Peyer's patch (tissue), 4 donors: ENCODE measurements around the gene TADA2B. TPM values are rescaled to one million over a fixed set of nuclear protein-coding genes. Genes with fewer than 3 reads are reported as not detected.
A peak's percentile ranks its signal among the peaks of the same experiment; 100 is the strongest.

ENCODE experiments used
- DNase-seq, 3 donors: peaks; one replicate each; pipeline ENCODE4 v3.0.0-alpha.2; 2017 to 2019
- H3K27ac ChIP-seq, 4 donors: fragments of 200-600 bp; sonication (generic); one replicate each; pipeline ENCODE4 v1.5.1; 2016 to 2019
- H3K27me3 ChIP-seq, 2 donors: fragments of 200-600 bp; sonication (generic); one replicate each; pipeline ENCODE4 v1.5.1; 2019
- H3K36me3 ChIP-seq, 3 donors: fragments of 200-600 bp; sonication (generic); one replicate each; pipeline ENCODE4 v1.5.1; 2016 to 2019
- H3K4me1 ChIP-seq, 4 donors: fragments of 200-600 bp; sonication (generic); one replicate each; pipeline ENCODE4 v1.5.1; 2016 to 2019
- H3K4me3 ChIP-seq, 4 donors: fragments of 200-600 bp; sonication (generic); 1 replicate in 3 of 4; 2 replicates in 1 of 4; pipeline ENCODE4 v1.5.1; 2016 to 2019; ENCODE audit warnings: mild to moderate bottlenecking in 1 of 4
- H3K9me3 ChIP-seq, 4 donors: fragments of 200-600 bp; sonication (generic); one replicate each; pipeline ENCODE4 v1.5.1; 2016 to 2019; ENCODE audit warnings: mild to moderate bottlenecking in 1 of 4
- CTCF ChIP-seq, 6 experiments: fragments of 450-650 bp in 4 of 6; fragments of 200-600 bp in 2 of 6; sonication (generic) in 1 of 6; IDR thresholded peaks; one replicate each; pipeline ENCODE4 v1.5.1; 2017 to 2019; ENCODE audit warnings: antibody characterized with exemption in 6 of 6, mild to moderate bottlenecking in 3 of 6, moderate library complexity in 1 of 6
- POLR2A ChIP-seq, 2 donors: fragments of 450-650 bp; IDR thresholded peaks; one replicate each; pipeline ENCODE4 v1.5.1; 2017; ENCODE audit warnings: antibody characterized with exemption in 2 of 2, mild to moderate bottlenecking in 2 of 2, moderate library complexity in 2 of 2
- total RNA-seq, 4 donors: library from RNA; depleted of rRNA; stranded (reverse); fragments of >200 nt; gene quantifications; one replicate each; pipeline ENCODE4 v1.1.0, GENCODE V29; 2016

The TADA2B gene
- total RNA-seq, 4 donors from 2014 or later: 23.1 to 31.4 (median 27.8) TPM

- peaks cover 4 to 34% (median 21%) of the 10 kb centered on the region in 4 donors for H3K4me1 ChIP-seq
- H3K27me3 ChIP-seq: no peaks in the 10 kb centered on the region
- no peak for DNase-seq
- H3K27ac ChIP-seq: no peak overlapping the region
- H3K4me3 ChIP-seq: no peak overlapping the region
- no peaks in the 10 kb centered on the region for H3K9me3 ChIP-seq
- no peaks in the 10 kb centered on the region for H3K36me3 ChIP-seq
- TF ChIP-seq POLR2A (IDR thresholded peaks at IDR 0.05): no peak
Measured at GRCh38 chr4:7041246-7041645, 1.9 kb upstream of the TADA2B start.

GRCh38 chr4:7041801-7042502 is 1.2 kb upstream of the TADA2B start:
- Histone ChIP-seq H3K27ac (peak overlapping the region; percentile 24 to 79 (median 64)), H3K36me3 (no peaks in the 10 kb centered on the region), H3K9me3 (no peaks in the 10 kb centered on the region), H3K4me1 (peaks cover 4 to 41% (median 23%) of the 10 kb centered on the region in 4 donors), H3K4me3 (peak overlapping the region; percentile 61 to 85 (median 76)), H3K27me3 (no peaks in the 10 kb centered on the region)
- TF ChIP-seq CTCF (IDR thresholded peaks at IDR 0.05) (no peak), POLR2A (IDR thresholded peaks at IDR 0.05) (no peak)
- DNase-seq: no peak

DNA sequence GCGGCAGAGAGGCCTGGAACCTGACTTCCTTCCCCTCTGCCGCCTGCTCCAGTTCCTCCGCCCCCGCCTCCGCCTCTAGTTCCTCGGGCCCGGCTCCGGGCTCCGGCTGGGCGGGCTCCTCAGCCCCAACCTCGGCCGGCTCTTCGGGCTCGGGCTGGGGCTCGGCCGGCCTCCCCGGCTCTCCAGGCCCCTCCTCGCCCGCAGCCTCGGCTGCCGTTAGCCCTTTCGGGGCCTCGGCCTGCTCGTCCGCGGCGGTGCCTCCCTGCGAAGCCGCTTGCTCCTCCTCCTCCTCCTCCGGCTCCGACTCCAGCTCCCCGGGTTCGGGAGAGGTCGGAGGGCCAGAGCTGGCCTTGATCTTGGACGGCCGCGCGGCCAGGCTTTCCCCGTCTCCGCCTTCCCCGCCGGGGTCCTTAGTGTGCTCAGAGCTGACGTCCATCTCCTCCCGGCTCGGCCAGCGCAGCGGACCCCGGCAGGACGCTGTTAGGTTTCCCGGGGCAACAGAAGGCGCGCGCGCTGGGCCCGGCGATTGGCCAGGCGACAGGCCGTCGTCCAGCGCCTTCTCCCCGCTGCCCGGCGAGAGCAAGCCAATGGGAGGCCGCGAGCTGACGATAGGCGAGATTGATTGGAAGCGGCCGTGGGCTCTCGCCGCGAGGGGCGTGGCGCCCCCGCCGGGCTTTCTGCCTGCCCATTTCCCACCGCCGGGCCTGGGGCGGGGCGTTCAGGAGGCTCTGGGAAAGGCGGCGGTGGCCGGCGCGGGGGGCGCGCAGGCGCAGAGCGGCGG is 479 bp upstream of the TADA2B start:
- peaks cover 4 to 41% (median 26%) of the 10 kb centered on the region in 4 donors for H3K4me1 ChIP-seq
- H3K36me3 ChIP-seq: no peaks in the 10 kb centered on the region
- no peaks in the 10 kb centered on the region for H3K27me3 ChIP-seq
- H3K27ac ChIP-seq: peak overlapping the region; percentile 24 to 79 (median 64)
- peak in 5 of 6 experiments; percentile 31 to 85 (median 77) for TF ChIP-seq CTCF (IDR thresholded peaks at IDR 0.05)
- no peak for TF ChIP-seq POLR2A (IDR thresholded peaks at IDR 0.05)
- H3K9me3 ChIP-seq: no peaks in the 10 kb centered on the region
- DNase-seq: peak; percentile 94 to 98 (median 98)
- peak overlapping the region; percentile 61 to 85 (median 76) for H3K4me3 ChIP-seq

DNA sequence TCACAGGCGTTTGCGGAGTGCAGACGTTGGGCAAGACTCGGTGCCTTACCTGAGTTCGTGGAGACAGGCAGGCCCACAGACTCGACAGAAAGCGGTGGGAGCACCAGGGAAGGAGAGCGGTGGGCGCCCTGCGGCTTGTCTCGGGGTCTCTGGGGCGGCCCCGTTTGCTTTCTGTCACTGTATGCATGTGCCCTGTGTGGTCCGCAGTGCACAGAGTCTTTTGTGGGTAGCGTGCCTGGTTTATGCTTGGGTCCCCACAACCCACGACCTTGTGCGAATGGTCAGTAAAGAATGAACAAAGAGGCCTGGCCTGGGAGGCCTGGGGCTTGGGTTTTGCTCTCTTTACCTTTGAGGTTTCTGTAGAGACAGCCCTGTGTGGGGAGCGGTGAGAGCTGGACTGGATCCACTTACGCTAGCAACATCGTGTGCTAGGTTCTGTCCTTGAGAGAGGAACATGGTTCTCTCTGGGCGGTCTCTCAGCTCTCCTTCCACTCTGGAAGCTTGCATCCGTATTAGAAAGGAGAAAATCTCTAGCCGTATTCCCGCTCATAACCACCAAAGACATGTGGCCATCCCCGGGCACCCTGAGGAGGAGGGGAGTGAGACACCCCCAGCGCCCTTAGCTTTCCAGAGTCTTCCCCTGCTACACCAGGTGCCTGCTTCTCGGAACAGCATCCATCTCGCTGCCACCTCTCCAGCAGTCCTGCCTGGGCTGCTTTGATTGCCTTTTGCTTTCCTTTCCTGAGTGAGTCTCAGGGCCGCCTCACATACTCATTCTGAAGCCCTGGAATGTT is 1.2 kb downstream of the TADA2B start:
- H3K27me3 ChIP-seq: no peaks in the 10 kb centered on the region
- H3K9me3 ChIP-seq: no peaks in the 10 kb centered on the region
- TF ChIP-seq CTCF (IDR thresholded peaks at IDR 0.05) (no peak), POLR2A (IDR thresholded peaks at IDR 0.05) (no peak)
- H3K4me3 ChIP-seq: peak overlapping the region; percentile 91 to 100 (median 96)
- H3K4me1 ChIP-seq: peaks cover 4 to 41% (median 28%) of the 10 kb centered on the region in 4 donors
- no peak for DNase-seq
- H3K27ac ChIP-seq: peak overlapping the region; percentile 88 to 94 (median 90)
- peaks cover 0 to 5% (median 0%) of the 10 kb centered on the region in 3 donors for H3K36me3 ChIP-seq

DNA sequence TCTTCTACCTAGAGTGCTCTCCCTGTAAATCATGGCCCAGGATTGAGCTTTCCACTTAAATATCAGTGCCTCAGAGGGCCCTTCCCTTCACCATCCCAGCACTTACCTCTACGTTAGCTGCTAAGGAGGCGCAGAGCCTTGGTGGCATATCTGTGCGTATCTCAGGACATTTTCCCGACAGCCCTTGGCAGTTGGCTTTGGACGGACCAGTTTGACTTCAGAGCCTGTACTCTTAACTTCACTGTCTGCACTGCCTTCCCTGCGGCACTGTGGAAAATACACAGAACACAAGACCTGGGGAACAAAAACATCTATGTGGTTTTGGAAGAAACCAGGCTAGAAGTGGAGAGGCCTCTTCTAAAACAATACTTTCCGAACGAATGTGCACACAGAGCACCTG is 2.4 kb downstream of the TADA2B start:
- Histone ChIP-seq H3K4me3 (peak overlapping the region in 1 of 4 donors; percentile 100), H3K36me3 (peaks cover 0 to 5% (median 0%) of the 10 kb centered on the region in 3 donors), H3K4me1 (peaks cover 4 to 41% (median 28%) of the 10 kb centered on the region in 4 donors), H3K9me3 (no peaks in the 10 kb centered on the region), H3K27me3 (no peaks in the 10 kb centered on the region), H3K27ac (peak overlapping the region in 1 of 4 donors; percentile 29)
- TF ChIP-seq CTCF (IDR thresholded peaks at IDR 0.05) (no peak), POLR2A (IDR thresholded peaks at IDR 0.05) (no peak)
- no peak for DNase-seq
